ENCODE data around the gene C1GALT1.

Gene C1GALT1

DNA sequence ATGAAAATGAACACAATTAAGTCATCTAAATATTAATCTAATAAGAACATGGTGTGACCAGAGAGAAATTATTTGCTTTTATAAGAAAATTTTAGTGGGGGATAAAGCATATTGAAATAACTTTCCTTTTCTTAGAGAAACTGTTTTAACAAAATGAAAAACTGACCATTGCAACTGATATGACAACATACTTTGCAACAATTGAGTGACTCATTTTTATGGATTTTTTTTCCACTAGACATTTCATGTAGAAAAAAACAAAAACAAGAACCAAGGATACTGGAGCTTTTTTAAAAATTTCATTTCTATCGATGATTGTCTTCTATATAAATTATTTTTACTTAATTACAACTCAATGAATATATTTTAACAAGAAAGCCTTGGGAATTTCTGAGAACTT lies 90.0 kb downstream of the C1GALT1 start:
- H3K4me3 Mint-ChIP-seq: no peak overlapping the region

DNA sequence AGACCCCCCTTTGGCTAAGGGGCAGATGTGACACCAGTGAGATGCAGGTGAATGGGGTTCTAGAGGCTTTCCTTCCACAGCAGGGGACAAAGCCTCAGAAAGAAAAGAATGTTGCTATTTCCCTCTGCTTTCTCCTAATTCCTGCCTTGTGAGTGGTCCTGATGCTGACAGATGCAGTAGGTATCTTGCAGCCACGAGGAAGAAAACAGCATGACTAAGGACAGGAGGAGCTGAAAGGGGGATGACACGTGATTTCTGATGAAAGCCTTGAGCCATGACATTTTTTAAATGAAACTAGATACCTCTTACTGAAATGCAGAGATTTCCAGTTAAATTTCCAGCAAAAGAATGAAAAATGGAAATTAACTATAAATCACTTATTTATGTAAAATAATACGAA lies 92.4 kb downstream of the C1GALT1 start:
- no peak for DNase-seq
- Mint-ChIP-seq H3K4me3 (no peak overlapping the region), H3K4me1 (peaks cover 10 to 15% of the 10 kb centered on the region in 2 donors), H3K9me3 (no peaks in the 10 kb centered on the region), H3K36me3 (peaks cover 0 to 13% of the 10 kb centered on the region in 2 donors), H3K27me3 (no peaks in the 10 kb centered on the region), H3K27ac (no peak overlapping the region)
- no peak for ATAC-seq (replicated peaks)

More for the DNA sequence above, 90.0 kb downstream of the C1GALT1 start:
- H3K4me1 Mint-ChIP-seq: peaks cover 15 to 17% of the 10 kb centered on the region in 2 donors
- H3K27me3 Mint-ChIP-seq: no peaks in the 10 kb centered on the region
- ATAC-seq (replicated peaks): no peak
- peaks cover 0 to 4% of the 10 kb centered on the region in 2 donors for H3K36me3 Mint-ChIP-seq
- no peaks in the 10 kb centered on the region for H3K9me3 Mint-ChIP-seq
- no peak for DNase-seq
- H3K27ac Mint-ChIP-seq: no peak overlapping the region

DNA sequence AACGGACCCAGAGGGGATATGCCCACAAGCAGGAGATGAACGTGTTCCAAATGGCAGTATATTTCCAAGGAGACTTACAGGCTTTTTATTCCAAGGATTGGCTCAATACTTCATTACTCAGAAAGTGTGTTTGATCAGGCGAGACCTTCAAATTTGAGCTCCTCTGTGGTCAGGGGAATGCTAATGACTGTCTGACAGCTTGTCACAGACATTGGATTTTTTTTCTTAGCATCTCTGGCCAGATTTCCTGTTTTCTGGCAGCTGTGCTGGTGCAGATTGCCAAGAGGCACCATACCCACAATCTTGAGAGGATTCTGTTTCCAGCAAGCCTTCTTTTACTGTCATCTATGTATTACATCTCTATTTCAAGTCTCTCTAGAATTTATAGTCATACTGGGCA lies 93.8 kb downstream of the C1GALT1 start:
- Mint-ChIP-seq H3K27ac (no peak overlapping the region), H3K36me3 (peaks cover 0 to 19% of the 10 kb centered on the region in 2 donors), H3K27me3 (no peaks in the 10 kb centered on the region), H3K4me3 (no peak overlapping the region), H3K4me1 (peaks cover 10 to 12% of the 10 kb centered on the region in 2 donors), H3K9me3 (no peaks in the 10 kb centered on the region)
- DNase-seq: no peak
- peak; percentile 31 to 54 for ATAC-seq (replicated peaks)

DNA sequence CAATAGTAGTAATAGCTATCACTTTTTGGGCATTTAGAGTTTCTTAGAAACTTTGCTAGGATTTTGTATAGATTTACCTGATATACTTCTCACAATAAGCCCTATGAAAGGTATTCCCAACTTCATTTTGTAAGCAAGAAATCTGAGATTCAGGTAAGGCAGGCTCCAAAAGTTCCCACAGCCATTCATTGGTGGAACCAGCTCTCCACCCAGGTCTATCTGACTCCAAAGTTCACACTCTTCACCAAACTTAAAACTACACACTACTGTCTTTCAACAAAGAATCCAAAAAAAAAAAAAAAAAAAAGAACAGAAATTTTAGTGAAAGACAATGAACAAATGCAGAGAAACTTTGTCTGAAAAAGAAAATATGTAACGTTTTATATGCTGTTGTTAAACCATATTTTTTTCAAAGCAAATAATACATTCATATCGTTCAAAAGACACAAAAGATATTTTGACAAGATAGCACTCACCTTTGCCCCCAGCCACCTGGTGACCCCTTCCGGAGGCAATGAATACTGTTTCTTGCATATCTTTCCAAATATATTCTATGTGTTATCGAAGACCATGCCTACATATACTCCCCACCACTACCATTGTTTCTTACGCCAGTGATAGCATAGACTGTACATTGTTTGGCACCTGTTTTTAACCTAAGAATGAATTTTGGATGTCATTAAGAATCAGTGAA lies 108.2 kb downstream of the C1GALT1 start:
- Mint-ChIP-seq H3K36me3 (no peaks in the 10 kb centered on the region), H3K27me3 (peaks cover 0 to 5% of the 10 kb centered on the region in 2 donors), H3K4me3 (no peak overlapping the region), H3K27ac (no peak overlapping the region), H3K9me3 (peaks cover 6 to 7% of the 10 kb centered on the region in 2 donors), H3K4me1 (no peaks in the 10 kb centered on the region)
- ATAC-seq (replicated peaks) (no peak), DNase-seq (no peak)

DNA sequence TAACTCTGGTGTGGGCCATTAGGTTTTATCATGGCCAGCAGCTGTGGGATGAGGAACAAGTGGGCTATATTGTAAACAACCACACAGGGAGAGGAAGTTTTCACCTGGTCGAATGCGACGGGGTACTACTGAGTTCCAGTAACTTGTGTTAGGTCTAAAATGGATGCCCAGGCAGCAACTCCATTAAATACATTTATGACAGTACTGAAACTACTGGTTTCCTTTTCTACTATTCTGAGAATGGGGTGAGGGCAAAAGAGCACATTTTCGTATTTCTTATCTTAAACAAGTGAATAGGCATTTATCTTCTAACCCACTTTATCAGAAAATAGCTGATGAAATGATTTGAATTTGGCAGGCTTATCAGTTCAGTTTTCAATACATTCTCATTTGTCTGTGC lies 109.7 kb downstream of the C1GALT1 start:
- Mint-ChIP-seq H3K9me3 (no peaks in the 10 kb centered on the region), H3K36me3 (no peaks in the 10 kb centered on the region), H3K27ac (no peak overlapping the region), H3K27me3 (peaks cover 0 to 5% of the 10 kb centered on the region in 2 donors), H3K4me3 (no peak overlapping the region), H3K4me1 (no peaks in the 10 kb centered on the region)
- ATAC-seq (replicated peaks): no peak
- DNase-seq: no peak

DNA sequence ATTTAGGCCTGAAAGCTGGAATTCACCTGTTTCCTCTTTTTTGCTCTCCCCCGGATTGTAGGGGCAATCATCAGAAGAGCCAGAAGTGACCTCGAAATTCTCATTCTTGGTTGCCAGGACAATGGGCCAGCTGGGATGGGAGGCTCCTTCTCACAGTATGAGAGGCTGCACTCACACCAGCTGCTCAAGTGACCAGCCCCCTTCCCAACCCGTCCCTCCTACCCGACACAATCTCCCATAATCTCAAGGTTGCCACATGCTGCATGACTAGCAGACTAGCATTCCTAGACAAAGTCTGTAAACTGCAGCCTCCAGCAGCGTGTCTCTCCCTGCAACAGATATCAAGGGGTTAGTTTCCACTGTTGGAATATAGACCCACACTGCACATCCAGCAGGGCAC lies 110.3 kb downstream of the C1GALT1 start:
- Mint-ChIP-seq H3K27me3 (peaks cover 0 to 5% of the 10 kb centered on the region in 2 donors), H3K36me3 (no peaks in the 10 kb centered on the region), H3K9me3 (no peaks in the 10 kb centered on the region), H3K4me1 (no peaks in the 10 kb centered on the region), H3K27ac (no peak overlapping the region), H3K4me3 (no peak overlapping the region)
- DNase-seq: no peak
- no peak for ATAC-seq (replicated peaks)

DNA sequence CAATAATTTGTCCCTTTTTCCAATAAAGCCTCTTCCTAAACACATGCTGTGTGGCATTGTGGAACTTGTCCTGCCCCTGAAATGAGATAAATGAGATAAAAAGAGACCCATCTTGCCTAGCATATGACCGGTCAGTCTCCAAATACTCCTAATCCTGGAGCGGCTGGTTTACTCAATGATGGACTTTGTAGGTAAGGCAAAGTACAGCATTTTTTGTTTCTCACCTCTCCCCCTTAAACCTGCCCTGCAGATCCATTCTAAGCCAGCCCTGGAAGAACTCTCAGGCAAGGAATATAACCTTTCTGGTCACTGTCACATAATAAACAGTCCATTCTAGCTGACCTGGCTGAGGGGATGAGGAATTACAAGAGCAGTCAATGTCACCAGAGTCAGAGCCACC lies 110.7 kb downstream of the C1GALT1 start:
- ATAC-seq (replicated peaks): no peak
- H3K4me1 Mint-ChIP-seq: no peaks in the 10 kb centered on the region
- no peaks in the 10 kb centered on the region for H3K36me3 Mint-ChIP-seq

DNA sequence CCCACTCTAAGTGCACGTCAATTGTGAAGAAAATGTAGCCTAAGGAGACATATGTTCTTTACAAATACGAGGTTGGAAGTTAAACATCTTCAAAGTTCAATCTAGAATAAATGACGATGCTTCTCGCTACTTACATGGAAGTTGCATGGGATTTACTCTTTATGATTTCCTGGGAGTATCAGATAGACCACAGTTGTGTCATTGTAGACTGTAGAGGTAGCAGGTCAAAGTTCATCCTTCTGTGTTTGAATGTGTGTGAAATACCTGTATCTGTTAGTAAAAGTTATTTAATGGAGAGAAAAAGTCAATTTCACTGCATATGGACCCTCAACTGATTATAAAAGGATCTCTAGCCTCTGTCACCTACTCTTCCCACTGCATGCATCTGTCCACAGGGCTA lies 112.6 kb downstream of the C1GALT1 start:
- ATAC-seq (replicated peaks) (no peak), DNase-seq (no peak)
- Mint-ChIP-seq H3K4me3 (no peak overlapping the region), H3K36me3 (no peaks in the 10 kb centered on the region), H3K27ac (no peak overlapping the region), H3K9me3 (peaks cover 0 to 2% of the 10 kb centered on the region in 2 donors), H3K27me3 (peaks cover 0 to 5% of the 10 kb centered on the region in 2 donors), H3K4me1 (no peaks in the 10 kb centered on the region)

More for the DNA sequence above, 110.7 kb downstream of the C1GALT1 start:
- Mint-ChIP-seq H3K4me3 (no peak overlapping the region), H3K9me3 (no peaks in the 10 kb centered on the region), H3K27ac (no peak overlapping the region), H3K27me3 (peaks cover 0 to 5% of the 10 kb centered on the region in 2 donors)
- DNase-seq: no peak

Measured in stimulated activated naive B cell treated with anti-CD40 and anti-IgM and Interleukin-4, amounts not matched to agents 10 μg/mL and 1 μg/mL and 100 μg/mL, for 72 hours (primary cell).